Measurements from ENCODE around the gene DGAT2L6. TPM values are rescaled to one million over a fixed set of nuclear protein-coding genes. Genes with fewer than 3 reads are reported as not detected.

Gene DGAT2L6
- total RNA-seq: not detected
- polyA plus RNA-seq: not detected
- not detected for total RNA-seq

- POLR2A ChIA-PET: no interaction called here
Measured at GRCh38 chrX:70176938-70177533, at the start of gene DGAT2L6. TSS of gene DGAT2L6 (plus strand) at chrX:70177483. CDS start at chrX:70177583, 100 bp downstream.

GRCh38 chrX:70128071-70128470, 49.2 kb upstream of the DGAT2L6 start:
- ChIA-PET POLR2A (no interaction called here), CTCF (no interaction called here)
- Mint-ChIP-seq H3K4me1 (peaks cover 0 to 24% (median 10%) of the 10 kb centered on the region in 7 donors), H3K36me3 (no peaks in the 10 kb centered on the region), H3K9me3 (peaks cover 0 to 3% (median 0%) of the 10 kb centered on the region in 11 donors), H3K4me3 (no peak overlapping the region), H3K27ac (no peak overlapping the region), H3K27me3 (peaks cover 0 to 8% (median 0%) of the 10 kb centered on the region in 5 donors)
- H3K4me3 ChIP-seq (ENCODE audit: low read length): no peak overlapping the region
- no peak overlapping the region for H3K27ac ChIP-seq (ENCODE audit: low read depth, low read length)
- intact Hi-C loops (cut with micrococcal nuclease): no loop called here
- no peaks in the 10 kb centered on the region for H3K36me3 ChIP-seq (ENCODE audit: control insufficient read depth in 2 of 3, insufficient read depth in 3 of 3, low read length in 3 of 3)
- H3K27me3 ChIP-seq (ENCODE audit: control insufficient read depth in 2 of 2, insufficient read depth in 2 of 2, low read length in 2 of 2): no peaks in the 10 kb centered on the region
- DNase-seq (no peak), ATAC-seq (no peak)
- H3K9me3 ChIP-seq (ENCODE audit: control insufficient read depth in 2 of 3, low read length in 3 of 3): no peaks in the 10 kb centered on the region
- H3K4me1 ChIP-seq (ENCODE audit: control insufficient read depth in 2 of 2, insufficient read depth in 2 of 2, low read length in 2 of 2): peaks cover 4 to 9% of the 10 kb centered on the region in 2 donors

More at GRCh38 chrX:70176938-70177533, at the start of gene DGAT2L6:
- DNase-seq: no peak
- no peaks in the 10 kb centered on the region for H3K4me1 ChIP-seq (ENCODE audit: control insufficient read depth in 2 of 2, insufficient read depth in 2 of 2, low read length in 2 of 2)
- intact Hi-C loops (cut with micrococcal nuclease): no loop called here
- no peaks in the 10 kb centered on the region for H3K36me3 ChIP-seq (ENCODE audit: control insufficient read depth in 2 of 3, insufficient read depth in 3 of 3, low read length in 3 of 3)
- H3K4me1 Mint-ChIP-seq: peaks cover 0 to 8% (median 0%) of the 10 kb centered on the region in 7 donors
- no peaks in the 10 kb centered on the region for H3K9me3 ChIP-seq (ENCODE audit: control insufficient read depth in 2 of 3, low read length in 3 of 3)
- no peaks in the 10 kb centered on the region for H3K27me3 ChIP-seq (ENCODE audit: control insufficient read depth in 2 of 2, insufficient read depth in 2 of 2, low read length in 2 of 2)
- H3K4me3 ChIP-seq (ENCODE audit: low read length): no peak within 1 kb of the TSS
- peak within 1 kb of the TSS in 1 of 9 donors; percentile 29 for H3K27ac Mint-ChIP-seq
- H3K27ac ChIP-seq (ENCODE audit: low read depth, low read length): no peak within 1 kb of the TSS
- peak within 1 kb of the TSS in 1 of 10 donors; percentile 8 for H3K4me3 Mint-ChIP-seq
- no peaks in the 10 kb centered on the region for H3K36me3 Mint-ChIP-seq
- CTCF ChIA-PET: no interaction called here
- no peak for ATAC-seq
- peaks cover 0 to 1% (median 0%) of the 10 kb centered on the region in 11 donors for H3K9me3 Mint-ChIP-seq
- H3K27me3 Mint-ChIP-seq: no peaks in the 10 kb centered on the region

GRCh38 chrX:70129816-70130215, 47.5 kb upstream of the DGAT2L6 start:
- Mint-ChIP-seq H3K4me1 (peaks cover 0 to 24% (median 14%) of the 10 kb centered on the region in 7 donors), H3K27me3 (no peaks in the 10 kb centered on the region), H3K9me3 (no peaks in the 10 kb centered on the region), H3K36me3 (peaks cover 0 to 3% (median 0%) of the 10 kb centered on the region in 5 donors), H3K4me3 (no peak overlapping the region), H3K27ac (peak overlapping the region in 3 of 9 donors; percentile 20 to 55 (median 47))
- H3K4me1 ChIP-seq (ENCODE audit: control insufficient read depth in 2 of 2, insufficient read depth in 2 of 2, low read length in 2 of 2): peaks cover 10 to 16% of the 10 kb centered on the region in 2 donors
- DNase-seq (no peak), ATAC-seq (no peak)
- no peak overlapping the region for H3K4me3 ChIP-seq (ENCODE audit: low read length)
- H3K27me3 ChIP-seq (ENCODE audit: control insufficient read depth in 2 of 2, insufficient read depth in 2 of 2, low read length in 2 of 2): no peaks in the 10 kb centered on the region
- POLR2A ChIA-PET: no interaction called here
- intact Hi-C loops (cut with micrococcal nuclease): loop anchor here (5.0 to 10.0 kb wide), 3 partner anchors 513 to 1235 kb away; partner anchors contain the start of genes EDA (in 1 of the 2) and TAF1 (in 1 of the 2)
- no peaks in the 10 kb centered on the region for H3K9me3 ChIP-seq (ENCODE audit: control insufficient read depth in 2 of 3, low read length in 3 of 3)
- H3K27ac ChIP-seq (ENCODE audit: low read depth, low read length): no peak overlapping the region
- CTCF ChIA-PET: no interaction called here
- H3K36me3 ChIP-seq (ENCODE audit: control insufficient read depth in 2 of 3, insufficient read depth in 3 of 3, low read length in 3 of 3): no peaks in the 10 kb centered on the region

DNA sequence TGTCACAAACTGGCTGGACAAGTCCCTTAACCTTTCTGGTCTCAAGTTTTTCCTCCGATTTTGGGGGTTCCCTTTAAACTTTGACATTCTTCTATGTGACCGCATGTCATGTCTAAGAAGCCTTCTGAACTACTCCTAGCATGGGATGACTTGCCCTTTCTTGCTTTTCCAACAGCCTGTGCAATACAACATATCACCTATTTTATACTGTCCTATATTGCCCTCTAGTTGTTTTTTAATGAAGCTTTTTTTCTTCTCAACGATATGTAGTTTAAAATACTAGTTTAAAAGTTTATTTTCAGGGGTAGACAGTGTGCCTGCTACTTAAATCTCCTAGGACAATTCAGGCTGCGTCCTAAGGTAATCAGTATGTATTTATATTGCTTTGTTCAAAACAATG, 45.1 kb upstream of the DGAT2L6 start:
- H3K4me1 Mint-ChIP-seq: peaks cover 11 to 44% (median 27%) of the 10 kb centered on the region in 7 donors
- POLR2A ChIA-PET: interaction anchor here (0.8 to 2.4 kb wide), 3 partner anchors 301 to 1303 kb away, joined by 4 to 12 read pairs (median 8); partner anchors contain the start of gene EFNB1

GRCh38 chrX:70132877-70133302, 44.4 kb upstream of the DGAT2L6 start:
- CTCF ChIA-PET: interaction anchor here (0.8 to 1.5 kb wide), 5 partner anchors 34 to 1305 kb away, joined by 3 to 4 read pairs (median 3); no protein-coding TSS in a partner anchor
- Mint-ChIP-seq H3K4me3 (peak overlapping the region; percentile 95 to 99 (median 99)), H3K4me1 (peaks cover 14 to 47% (median 29%) of the 10 kb centered on the region in 7 donors), H3K27me3 (no peaks in the 10 kb centered on the region), H3K27ac (peak overlapping the region; percentile 91 to 99 (median 97)), H3K9me3 (no peaks in the 10 kb centered on the region), H3K36me3 (peaks cover 0 to 11% (median 0%) of the 10 kb centered on the region in 5 donors)
- H3K27me3 ChIP-seq (ENCODE audit: control insufficient read depth in 2 of 2, insufficient read depth in 2 of 2, low read length in 2 of 2): no peaks in the 10 kb centered on the region
- intact Hi-C loops (cut with micrococcal nuclease): loop anchor here (1.0 to 10.0 kb wide), 13 partner anchors 100 to 1634 kb away; partner anchors contain the start of genes KIF4A (in 2 of the 2), EDA (in 1 of the 2), TAF1 (in 1 of the 2) and YIPF6 (in 1 of the 2)
- peak overlapping the region; percentile 94 for H3K4me3 ChIP-seq (ENCODE audit: low read length)
- H3K27ac ChIP-seq (ENCODE audit: low read depth, low read length): peak overlapping the region; percentile 82
- H3K9me3 ChIP-seq (ENCODE audit: control insufficient read depth in 2 of 3, low read length in 3 of 3): no peaks in the 10 kb centered on the region
- ATAC-seq (peak; percentile 12), DNase-seq (peak in 1 of 9 donors; percentile 27)
- H3K36me3 ChIP-seq (ENCODE audit: control insufficient read depth in 2 of 3, insufficient read depth in 3 of 3, low read length in 3 of 3): no peaks in the 10 kb centered on the region
- peaks cover 16 to 18% of the 10 kb centered on the region in 2 donors for H3K4me1 ChIP-seq (ENCODE audit: control insufficient read depth in 2 of 2, insufficient read depth in 2 of 2, low read length in 2 of 2)
- POLR2A ChIA-PET: interaction anchor here (0.8 to 2.4 kb wide), 4 partner anchors 300 to 1304 kb away, joined by 3 to 12 read pairs (median 6); partner anchors contain the start of gene EFNB1

More for the DNA sequence above, 45.1 kb upstream of the DGAT2L6 start:
- Histone ChIP-seq H3K27me3 (ENCODE audit: control insufficient read depth in 2 of 2, insufficient read depth in 2 of 2, low read length in 2 of 2) (no peaks in the 10 kb centered on the region), H3K4me1 (ENCODE audit: control insufficient read depth in 2 of 2, insufficient read depth in 2 of 2, low read length in 2 of 2) (peaks cover 16 to 18% of the 10 kb centered on the region in 2 donors), H3K36me3 (ENCODE audit: control insufficient read depth in 2 of 3, insufficient read depth in 3 of 3, low read length in 3 of 3) (no peaks in the 10 kb centered on the region), H3K4me3 (ENCODE audit: low read length) (no peak overlapping the region), H3K9me3 (ENCODE audit: control insufficient read depth in 2 of 3, low read length in 3 of 3) (no peaks in the 10 kb centered on the region), H3K27ac (ENCODE audit: low read depth, low read length) (peak overlapping the region; percentile 82)
- Mint-ChIP-seq H3K4me3 (peak overlapping the region in 9 of 10 donors; percentile 37 to 99 (median 79)), H3K9me3 (no peaks in the 10 kb centered on the region), H3K27me3 (no peaks in the 10 kb centered on the region), H3K36me3 (peaks cover 0 to 11% (median 0%) of the 10 kb centered on the region in 5 donors), H3K27ac (peak overlapping the region in 8 of 9 donors; percentile 15 to 99 (median 84))
- ATAC-seq: no peak
- intact Hi-C loops (cut with micrococcal nuclease): loop anchor here (1.0 to 10.0 kb wide), 6 partner anchors 99 to 1633 kb away; partner anchors contain the start of genes EDA (in 1 of the 2), TAF1 (in 1 of the 2) and YIPF6 (in 1 of the 2)
- peak in 2 of 9 donors; percentile 7 to 9 for DNase-seq
- CTCF ChIA-PET: interaction anchor here (0.9 to 1.5 kb wide), 4 partner anchors 33 to 1305 kb away, joined by 3 to 4 read pairs (median 3); no protein-coding TSS in a partner anchor

DNA sequence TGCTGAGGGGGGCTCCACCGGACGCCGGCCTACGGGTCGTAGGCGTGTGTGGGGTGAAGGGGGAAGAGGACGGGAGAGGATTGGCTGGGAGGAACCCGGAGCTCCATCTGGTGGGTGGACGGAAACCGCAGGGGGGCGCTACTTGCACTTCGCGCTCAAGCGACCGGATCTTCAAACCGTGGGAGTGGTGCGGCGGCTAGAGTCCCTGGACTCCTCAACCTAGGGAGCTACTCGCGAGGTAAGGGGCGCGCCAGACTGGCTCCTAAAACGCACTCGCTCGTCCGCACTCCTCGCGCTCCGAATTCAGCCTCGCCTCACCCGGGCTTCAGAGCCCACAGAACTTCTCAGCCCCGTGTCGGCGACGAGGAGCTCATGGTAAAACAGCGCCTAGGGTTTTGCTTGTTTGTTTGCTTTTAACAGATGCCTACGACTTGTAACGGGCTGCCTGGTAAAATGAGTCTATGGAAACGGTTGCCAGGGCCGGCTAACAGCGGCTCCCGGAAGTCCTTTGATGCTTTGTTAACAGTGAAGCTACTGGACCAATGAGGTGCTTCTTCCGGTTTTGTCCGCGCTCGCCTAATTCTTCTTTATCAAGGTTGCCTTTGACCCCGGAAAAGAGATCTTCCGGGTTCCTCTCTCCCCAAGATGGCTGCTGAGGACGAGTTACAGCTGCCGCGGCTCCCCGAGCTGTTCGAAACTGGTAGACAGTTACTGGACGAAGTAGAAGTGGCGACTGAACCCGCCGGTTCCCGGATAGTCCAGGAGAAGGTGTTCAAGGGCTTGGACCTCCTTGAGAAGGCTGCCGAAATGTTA, 43.8 kb upstream of the DGAT2L6 start, which contains the start of gene IGBP1:
TSS of gene IGBP1 (plus strand) at position 145 of the 813 bp plus-strand sequence. CDS start at position 646, 501 bp downstream.
- peak within 1 kb of the TSS; percentile 95 to 99 (median 99) for H3K4me3 Mint-ChIP-seq
- H3K9me3 Mint-ChIP-seq: no peaks in the 10 kb centered on the region
- H3K27me3 Mint-ChIP-seq: no peaks in the 10 kb centered on the region
- peaks cover 0 to 11% (median 0%) of the 10 kb centered on the region in 5 donors for H3K36me3 Mint-ChIP-seq
- Histone ChIP-seq H3K9me3 (ENCODE audit: control insufficient read depth in 2 of 3, low read length in 3 of 3) (no peaks in the 10 kb centered on the region), H3K4me1 (ENCODE audit: control insufficient read depth in 2 of 2, insufficient read depth in 2 of 2, low read length in 2 of 2) (peaks cover 16 to 18% of the 10 kb centered on the region in 2 donors), H3K36me3 (ENCODE audit: control insufficient read depth in 2 of 3, insufficient read depth in 3 of 3, low read length in 3 of 3) (no peaks in the 10 kb centered on the region), H3K27me3 (ENCODE audit: control insufficient read depth in 2 of 2, insufficient read depth in 2 of 2, low read length in 2 of 2) (no peaks in the 10 kb centered on the region), H3K4me3 (ENCODE audit: low read length) (peak within 1 kb of the TSS; percentile 94), H3K27ac (ENCODE audit: low read depth, low read length) (peak within 1 kb of the TSS; percentile 82)
- DNase-seq (peak; percentile 40 to 90 (median 82)), ATAC-seq (peak; percentile 90)
- intact Hi-C loops (cut with micrococcal nuclease): loop anchor here (1.0 to 10.0 kb wide), 12 partner anchors 103 to 1635 kb away; partner anchors contain the start of genes KIF4A (in 2 of the 2), EDA (in 1 of the 2), TAF1 (in 1 of the 2) and YIPF6 (in 1 of the 2)
- ChIA-PET POLR2A (interaction anchor here (0.7 to 2.4 kb wide), 7 partner anchors 9 to 1634 kb away, joined by 3 to 12 read pairs (median 3); partner anchors contain the start of genes EFNB1, KIF4A, PDZD11 and YIPF6), CTCF (interaction anchor here (0.7 to 1.5 kb wide), 4 partner anchors 104 to 847 kb away, joined by 3 to 4 read pairs (median 3); no protein-coding TSS in a partner anchor)
- H3K4me1 Mint-ChIP-seq: peaks cover 14 to 47% (median 29%) of the 10 kb centered on the region in 7 donors
- peak within 1 kb of the TSS; percentile 91 to 99 (median 97) for H3K27ac Mint-ChIP-seq

Measured in naive thymus-derived CD4-positive, alpha-beta T cell (primary cell).